Natural killer cell treated with Interleukin-12 subunit alpha and Interleukin-12 subunit beta and Interleukin-15 and Interleukin-18, amount 100 ng/mL, for 72 hours (primary cell): ENCODE results near the gene RPA4. TPM values are rescaled to one million over a fixed set of nuclear protein-coding genes. Genes with fewer than 3 reads are reported as not detected.

Source experiments
- ATAC-seq, 2 donors: fragments of 150-1000 bp; cut with Tn5 transposase in 1 of 2; sonication (Bioruptor Pico), chemical (Tn5 transposase) in 1 of 2; 2 replicates each; pipeline ENCODE4 v1.10.0; 2021
- DNase-seq: peaks from one replicate; pipeline ENCODE4 v3.0.0; 2022; ENCODE audit warnings: low spot score
- H3K27ac Mint-ChIP-seq, 2 donors: 1 replicate in 1 of 2; 2 replicates in 1 of 2; pipeline ENCODE4 v1.8.0; 2022; ENCODE audit warnings: mixed read lengths in 2 of 2, mild to moderate bottlenecking in 1 of 2, moderate library complexity in 1 of 2
- H3K27me3 Mint-ChIP-seq, 2 donors: 1 replicate in 1 of 2; 2 replicates in 1 of 2; pipeline ENCODE4 v1.8.0; 2022; ENCODE audit warnings: mixed read lengths in 2 of 2
- H3K36me3 Mint-ChIP-seq: one replicate; pipeline ENCODE4 v1.8.0; 2022; ENCODE audit warnings: mixed read lengths
- H3K4me1 Mint-ChIP-seq, 2 donors: 1 replicate in 1 of 2; 2 replicates in 1 of 2; pipeline ENCODE4 v1.8.0; 2022; ENCODE audit warnings: low read depth in 2 of 2, mixed read lengths in 2 of 2, mild to moderate bottlenecking in 1 of 2
- H3K4me3 Mint-ChIP-seq: one replicate; pipeline ENCODE4 v1.8.0; 2022; ENCODE audit warnings: mixed read lengths
- H3K9me3 Mint-ChIP-seq: 2 replicates; pipeline ENCODE4 v1.8.0; 2022; ENCODE audit warnings: mixed read lengths
- total RNA-seq, 2 donors: library from RNA; stranded (reverse); gene quantifications; one replicate each; pipeline ENCODE4 v1.2.3, GENCODE V29; 2022

RPA4 gene
- total RNA-seq, 2 donors from 2014 or later = 3.9 to 4.0 TPM

DNA sequence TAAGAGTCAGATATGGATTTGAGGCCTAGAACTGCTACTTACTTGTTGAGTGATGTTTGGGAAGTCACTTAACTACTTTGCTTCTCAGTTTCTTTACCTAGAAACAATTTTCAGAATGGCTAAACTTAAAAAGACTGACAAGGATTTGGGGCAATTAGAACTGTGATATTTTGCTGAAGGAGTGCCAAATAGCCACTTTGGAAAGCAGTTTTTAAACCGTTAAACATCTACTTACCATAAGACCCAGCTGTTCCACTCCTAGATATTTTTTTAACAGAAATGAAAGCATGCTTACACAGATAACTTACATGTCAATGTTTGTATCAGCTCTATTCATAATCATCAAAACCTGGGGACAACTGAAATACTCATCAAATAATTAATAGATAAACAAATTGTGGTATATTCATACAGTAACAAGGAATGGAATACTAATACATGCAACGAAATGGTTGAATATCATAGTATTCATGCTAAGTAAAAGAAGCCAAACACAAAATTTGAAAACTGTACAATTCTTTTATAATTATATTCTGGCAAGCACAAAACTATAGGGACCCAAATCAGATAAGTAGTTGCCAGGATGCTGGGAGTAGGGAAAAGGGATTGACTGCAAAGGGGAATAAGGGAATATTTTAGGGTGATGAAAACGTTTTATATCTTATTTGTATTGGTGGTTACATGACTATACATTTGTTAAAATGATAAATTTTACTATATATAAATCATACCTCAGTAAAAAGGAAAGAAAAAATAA lies 24.0 kb downstream of the RPA4 start:
- DNase-seq = no peak

GRCh38 chrX:96909291-96909690 lies 25.6 kb downstream of the RPA4 start:
- H3K27me3 Mint-ChIP-seq = no peaks in the 10 kb centered on the region
- no peak for DNase-seq
- no peak overlapping the region for H3K27ac Mint-ChIP-seq
- no peaks in the 10 kb centered on the region for H3K4me1 Mint-ChIP-seq
- H3K36me3 Mint-ChIP-seq = no peaks in the 10 kb centered on the region
- H3K9me3 Mint-ChIP-seq = no peaks in the 10 kb centered on the region
- ATAC-seq = no peak
- H3K4me3 Mint-ChIP-seq = no peak overlapping the region

More for the DNA sequence above, 24.0 kb downstream of the RPA4 start:
- Mint-ChIP-seq H3K9me3 (no peaks in the 10 kb centered on the region), H3K36me3 (no peaks in the 10 kb centered on the region), H3K4me1 (no peaks in the 10 kb centered on the region), H3K27ac (no peak overlapping the region), H3K27me3 (no peaks in the 10 kb centered on the region), H3K4me3 (no peak overlapping the region)
- ATAC-seq = no peak

DNA sequence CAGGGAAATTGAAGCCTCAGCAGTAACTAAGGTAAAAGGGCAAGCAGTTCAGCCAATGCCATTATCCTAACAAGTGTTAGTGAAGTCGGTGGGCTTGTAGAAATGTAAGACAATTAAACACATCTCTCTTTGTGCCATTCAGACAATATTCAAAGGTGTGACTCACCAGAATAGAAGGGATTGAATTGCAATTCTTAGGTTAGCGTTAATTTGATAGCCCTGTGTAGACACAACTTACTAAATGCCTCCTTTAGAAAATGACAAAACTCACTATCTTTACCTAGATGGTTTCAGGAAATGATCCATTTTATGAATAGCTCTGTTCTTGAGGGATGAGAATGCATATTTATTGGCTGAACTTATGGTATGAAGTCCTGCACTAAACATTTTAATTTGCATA lies 35.2 kb downstream of the RPA4 start:
- no peaks in the 10 kb centered on the region for H3K36me3 Mint-ChIP-seq
- DNase-seq = no peak
- no peak overlapping the region for H3K4me3 Mint-ChIP-seq
- no peak for ATAC-seq
- no peaks in the 10 kb centered on the region for H3K4me1 Mint-ChIP-seq
- H3K27ac Mint-ChIP-seq = no peak overlapping the region
- no peaks in the 10 kb centered on the region for H3K9me3 Mint-ChIP-seq
- no peaks in the 10 kb centered on the region for H3K27me3 Mint-ChIP-seq

- H3K4me3 Mint-ChIP-seq = no peak overlapping the region
- H3K36me3 Mint-ChIP-seq = no peaks in the 10 kb centered on the region
- H3K9me3 Mint-ChIP-seq = no peaks in the 10 kb centered on the region
- H3K27me3 Mint-ChIP-seq = no peaks in the 10 kb centered on the region
- no peak overlapping the region for H3K27ac Mint-ChIP-seq
- DNase-seq (no peak), ATAC-seq (no peak)
- no peaks in the 10 kb centered on the region for H3K4me1 Mint-ChIP-seq
Observed at GRCh38 chrX:96919672-96920071, 36.0 kb downstream of the RPA4 start.

DNA sequence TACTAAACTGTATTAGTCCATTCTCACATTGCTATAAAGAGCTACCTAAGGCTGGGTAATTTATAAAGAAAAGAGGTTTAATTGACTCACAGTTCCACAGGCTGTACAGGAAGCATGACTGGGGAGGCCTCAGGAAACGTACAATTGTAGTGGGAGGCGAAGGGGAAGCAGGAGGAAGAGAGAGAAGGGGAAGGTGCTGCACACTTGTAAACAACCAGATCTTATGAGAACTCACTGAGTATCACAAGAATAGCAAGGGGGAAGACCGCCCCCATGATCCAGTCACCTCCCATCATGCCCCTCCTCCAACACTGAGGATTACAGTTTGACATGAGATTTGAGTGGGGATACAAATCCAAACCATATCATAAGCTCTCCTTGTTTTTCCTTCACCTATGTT lies 40.9 kb downstream of the RPA4 start:
- Mint-ChIP-seq H3K27me3 (no peaks in the 10 kb centered on the region), H3K4me1 (no peaks in the 10 kb centered on the region), H3K27ac (no peak overlapping the region), H3K36me3 (peaks cover 7% of the 10 kb centered on the region), H3K9me3 (peaks cover 4% of the 10 kb centered on the region), H3K4me3 (no peak overlapping the region)
- no peak for DNase-seq
- ATAC-seq = no peak

GRCh38 chrX:96929036-96929435 lies 45.3 kb downstream of the RPA4 start:
- no peak overlapping the region for H3K27ac Mint-ChIP-seq
- H3K27me3 Mint-ChIP-seq = no peaks in the 10 kb centered on the region
- H3K4me3 Mint-ChIP-seq = no peak overlapping the region
- ATAC-seq (no peak), DNase-seq (no peak)
- H3K36me3 Mint-ChIP-seq = peaks cover 7% of the 10 kb centered on the region
- peaks cover 4% of the 10 kb centered on the region for H3K9me3 Mint-ChIP-seq
- no peaks in the 10 kb centered on the region for H3K4me1 Mint-ChIP-seq

Other genes starting within 250 kb of the RPA4 start
- 10 to 100 TPM; 29.7 to 31.7 TPM for gene DIAPH2, start 199.1 kb upstream of the RPA4 start, total RNA-seq